ENCODE results near the gene PPIP5K2.
"Not testable (repeated sequence)": the region's sequence is repeated elsewhere in the genome, so short reads cannot be mapped to it uniquely, and the experiment has no call there.

DNA sequence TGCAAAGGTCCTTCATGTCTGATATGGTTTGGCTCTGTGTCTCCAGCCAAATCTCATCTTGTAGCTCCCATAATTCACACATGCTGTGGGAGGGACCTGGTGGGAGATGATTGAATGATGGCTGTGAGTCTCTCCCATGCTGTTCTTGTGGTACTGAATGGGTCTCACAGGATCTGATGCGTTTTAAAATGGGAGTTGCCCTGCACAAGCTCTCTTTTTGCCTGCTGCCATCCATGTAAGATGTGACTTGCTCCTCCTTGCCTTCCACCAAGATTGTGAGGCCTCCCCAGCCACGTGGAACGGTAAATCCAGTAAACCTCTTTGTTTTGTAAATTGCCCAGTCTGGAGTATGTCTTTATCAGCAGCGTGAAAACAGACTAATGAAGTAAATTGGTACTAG is 46.6 kb upstream of the PPIP5K2 start:
- TF ChIP-seq, protein P1, sequence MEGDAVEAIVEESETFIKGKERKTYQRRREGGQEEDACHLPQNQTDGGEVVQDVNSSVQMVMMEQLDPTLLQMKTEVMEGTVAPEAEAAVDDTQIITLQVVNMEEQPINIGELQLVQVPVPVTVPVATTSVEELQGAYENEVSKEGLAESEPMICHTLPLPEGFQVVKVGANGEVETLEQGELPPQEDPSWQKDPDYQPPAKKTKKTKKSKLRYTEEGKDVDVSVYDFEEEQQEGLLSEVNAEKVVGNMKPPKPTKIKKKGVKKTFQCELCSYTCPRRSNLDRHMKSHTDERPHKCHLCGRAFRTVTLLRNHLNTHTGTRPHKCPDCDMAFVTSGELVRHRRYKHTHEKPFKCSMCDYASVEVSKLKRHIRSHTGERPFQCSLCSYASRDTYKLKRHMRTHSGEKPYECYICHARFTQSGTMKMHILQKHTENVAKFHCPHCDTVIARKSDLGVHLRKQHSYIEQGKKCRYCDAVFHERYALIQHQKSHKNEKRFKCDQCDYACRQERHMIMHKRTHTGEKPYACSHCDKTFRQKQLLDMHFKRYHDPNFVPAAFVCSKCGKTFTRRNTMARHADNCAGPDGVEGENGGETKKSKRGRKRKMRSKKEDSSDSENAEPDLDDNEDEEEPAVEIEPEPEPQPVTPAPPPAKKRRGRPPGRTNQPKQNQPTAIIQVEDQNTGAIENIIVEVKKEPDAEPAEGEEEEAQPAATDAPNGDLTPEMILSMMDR (IDR thresholded peaks at IDR 0.05), result not testable (repeated sequence)
- TF ChIP-seq POLR2A, EP300 (IDR thresholded peaks at IDR 0.05): not testable (repeated sequence)
